Measurements from ENCODE around the gene TXNDC5. TPM values are rescaled to one million over a fixed set of nuclear protein-coding genes. Genes with fewer than 3 reads are reported as not detected.

The TXNDC5 gene
- total RNA-seq, 2 experiments from 2014 or later, result 60.7 to 62.2 TPM

GRCh38 chr6:7891078-7891872, 19.3 kb downstream of the TXNDC5 start:
- H3K27ac Mint-ChIP-seq, result no peak overlapping the region
- CTCF ChIA-PET, result no interaction called here
- no peaks in the 10 kb centered on the region for H3K4me1 Mint-ChIP-seq (ENCODE audit: low read depth)
- no peak overlapping the region for H3K4me3 Mint-ChIP-seq
- no peaks in the 10 kb centered on the region for H3K27me3 Mint-ChIP-seq (ENCODE audit: low read depth)
- DNase-seq, result no peak
- no peaks in the 10 kb centered on the region for H3K9me3 Mint-ChIP-seq
- peaks cover 70% of the 10 kb centered on the region for H3K36me3 Mint-ChIP-seq (ENCODE audit: low read depth)
- intact Hi-C loops (cut with micrococcal nuclease), result no loop called here

GRCh38 chr6:7888587-7889357, 21.8 kb downstream of the TXNDC5 start:
- Mint-ChIP-seq H3K9me3 (no peaks in the 10 kb centered on the region), H3K27me3 (ENCODE audit: low read depth) (no peaks in the 10 kb centered on the region), H3K36me3 (ENCODE audit: low read depth) (peaks cover 75% of the 10 kb centered on the region), H3K27ac (no peak overlapping the region), H3K4me3 (no peak overlapping the region), H3K4me1 (ENCODE audit: low read depth) (no peaks in the 10 kb centered on the region)
- intact Hi-C loops (cut with micrococcal nuclease), result loop anchor here (10.0 kb wide), 1 partner anchor 584 kb away; no protein-coding TSS in a partner anchor
- CTCF ChIA-PET, result no interaction called here
- no peak for DNase-seq

DNA sequence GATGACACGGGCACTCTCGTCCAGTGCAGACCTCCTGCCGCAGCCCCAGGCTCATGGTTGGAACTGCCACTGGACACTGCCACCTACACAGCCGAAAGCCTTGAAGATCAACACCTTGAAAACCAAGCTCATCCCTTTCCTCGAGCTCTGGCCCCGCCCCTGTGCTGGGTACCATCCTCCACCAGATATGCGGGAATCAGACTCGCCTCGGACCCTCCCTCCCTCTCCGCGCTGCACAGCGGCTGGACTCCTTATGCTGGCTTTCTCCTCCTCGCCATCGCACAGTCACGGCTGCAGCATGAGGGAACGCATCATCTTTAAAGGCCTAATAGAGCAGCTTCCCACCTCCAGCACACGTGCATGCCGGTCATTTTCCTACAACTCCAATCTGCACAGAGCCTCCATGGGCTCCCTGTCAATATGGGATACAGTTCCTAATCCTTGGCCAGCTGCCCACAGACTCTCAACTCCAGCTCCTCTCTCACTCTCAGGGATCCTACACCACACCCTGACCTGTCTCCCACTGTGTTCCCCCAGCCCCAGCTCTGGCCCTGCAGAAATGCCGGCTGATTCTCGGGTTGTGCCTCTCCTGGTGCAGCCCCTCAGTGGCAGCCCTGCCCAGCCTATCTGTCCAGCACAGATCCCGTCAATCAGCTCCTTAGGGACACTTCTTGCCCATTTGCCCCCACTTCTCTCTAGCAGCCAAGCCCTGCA, 23.2 kb downstream of the TXNDC5 start:
- no peaks in the 10 kb centered on the region for H3K27me3 Mint-ChIP-seq (ENCODE audit: low read depth)

DNA sequence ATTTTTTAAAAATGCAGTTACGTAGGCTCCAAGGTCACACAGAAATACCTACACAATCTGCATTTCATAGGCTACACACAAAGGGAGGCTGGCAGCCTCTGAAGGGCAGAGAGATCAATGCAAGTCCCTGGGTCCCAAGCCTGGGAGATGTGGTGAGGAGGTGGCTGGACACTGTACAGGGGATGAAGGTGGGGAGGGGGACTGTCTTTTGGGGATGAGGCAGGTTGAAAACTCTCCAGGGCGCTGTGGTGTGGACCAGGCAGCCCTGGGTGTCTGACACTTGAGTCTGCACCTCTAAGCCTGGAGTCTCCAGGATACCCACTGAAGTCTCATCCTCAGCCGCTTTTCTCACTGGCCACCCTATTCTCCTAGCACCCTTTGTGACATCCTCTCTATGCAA, 24.5 kb downstream of the TXNDC5 start:
- Mint-ChIP-seq H3K27me3 (ENCODE audit: low read depth) (no peaks in the 10 kb centered on the region), H3K4me1 (ENCODE audit: low read depth) (no peaks in the 10 kb centered on the region), H3K4me3 (no peak overlapping the region), H3K27ac (no peak overlapping the region), H3K36me3 (ENCODE audit: low read depth) (peaks cover 72% of the 10 kb centered on the region), H3K9me3 (no peaks in the 10 kb centered on the region)
- intact Hi-C loops (cut with micrococcal nuclease), result loop anchor here (10.0 kb wide), 1 partner anchor 581 kb away; no protein-coding TSS in a partner anchor
- no peak for DNase-seq
- CTCF ChIA-PET, result no interaction called here

More for the DNA sequence above, 23.2 kb downstream of the TXNDC5 start:
- no peak overlapping the region for H3K27ac Mint-ChIP-seq
- DNase-seq, result no peak
- no peak overlapping the region for H3K4me3 Mint-ChIP-seq
- no peaks in the 10 kb centered on the region for H3K9me3 Mint-ChIP-seq
- H3K36me3 Mint-ChIP-seq (ENCODE audit: low read depth), result peaks cover 76% of the 10 kb centered on the region
- intact Hi-C loops (cut with micrococcal nuclease), result loop anchor here (10.0 kb wide), 1 partner anchor 583 kb away; no protein-coding TSS in a partner anchor
- no peaks in the 10 kb centered on the region for H3K4me1 Mint-ChIP-seq (ENCODE audit: low read depth)
- CTCF ChIA-PET, result no interaction called here

DNA sequence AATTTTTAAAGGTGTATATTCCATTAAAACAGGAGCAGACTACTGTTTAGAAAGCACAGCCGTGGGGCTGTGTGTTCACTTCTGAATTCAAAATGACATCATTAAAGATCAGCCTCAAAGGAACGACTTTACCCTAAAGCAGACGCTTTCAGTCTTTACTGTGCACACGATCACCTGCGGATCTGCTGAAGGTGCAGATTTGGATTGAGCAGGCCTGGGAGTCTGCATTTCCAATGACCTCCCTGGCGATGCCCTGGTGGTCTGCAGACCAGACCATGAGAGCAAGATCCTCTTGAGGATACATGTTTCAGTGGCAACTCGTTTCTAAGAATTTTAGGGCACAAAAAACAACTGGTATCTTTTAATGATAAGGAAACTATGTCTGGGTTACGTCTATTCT, 27.2 kb downstream of the TXNDC5 start:
- no peaks in the 10 kb centered on the region for H3K9me3 Mint-ChIP-seq
- no peaks in the 10 kb centered on the region for H3K27me3 Mint-ChIP-seq (ENCODE audit: low read depth)
- DNase-seq, result no peak
- H3K27ac Mint-ChIP-seq, result no peak overlapping the region
- no peaks in the 10 kb centered on the region for H3K4me1 Mint-ChIP-seq (ENCODE audit: low read depth)
- CTCF ChIA-PET, result no interaction called here
- intact Hi-C loops (cut with micrococcal nuclease), result loop anchor here (10.0 kb wide), 1 partner anchor 579 kb away; no protein-coding TSS in a partner anchor
- peaks cover 68% of the 10 kb centered on the region for H3K36me3 Mint-ChIP-seq (ENCODE audit: low read depth)
- H3K4me3 Mint-ChIP-seq, result no peak overlapping the region

GRCh38 chr6:7882505-7883257, 27.9 kb downstream of the TXNDC5 start:
- intact Hi-C loops (cut with micrococcal nuclease), result loop anchor here (10.0 kb wide), 1 partner anchor 578 kb away; no protein-coding TSS in a partner anchor
- Mint-ChIP-seq H3K9me3 (no peaks in the 10 kb centered on the region), H3K4me1 (ENCODE audit: low read depth) (no peaks in the 10 kb centered on the region), H3K4me3 (no peak overlapping the region), H3K36me3 (ENCODE audit: low read depth) (peaks cover 63% of the 10 kb centered on the region), H3K27ac (no peak overlapping the region), H3K27me3 (ENCODE audit: low read depth) (no peaks in the 10 kb centered on the region)
- CTCF ChIA-PET, result no interaction called here
- DNase-seq, result no peak

DNA sequence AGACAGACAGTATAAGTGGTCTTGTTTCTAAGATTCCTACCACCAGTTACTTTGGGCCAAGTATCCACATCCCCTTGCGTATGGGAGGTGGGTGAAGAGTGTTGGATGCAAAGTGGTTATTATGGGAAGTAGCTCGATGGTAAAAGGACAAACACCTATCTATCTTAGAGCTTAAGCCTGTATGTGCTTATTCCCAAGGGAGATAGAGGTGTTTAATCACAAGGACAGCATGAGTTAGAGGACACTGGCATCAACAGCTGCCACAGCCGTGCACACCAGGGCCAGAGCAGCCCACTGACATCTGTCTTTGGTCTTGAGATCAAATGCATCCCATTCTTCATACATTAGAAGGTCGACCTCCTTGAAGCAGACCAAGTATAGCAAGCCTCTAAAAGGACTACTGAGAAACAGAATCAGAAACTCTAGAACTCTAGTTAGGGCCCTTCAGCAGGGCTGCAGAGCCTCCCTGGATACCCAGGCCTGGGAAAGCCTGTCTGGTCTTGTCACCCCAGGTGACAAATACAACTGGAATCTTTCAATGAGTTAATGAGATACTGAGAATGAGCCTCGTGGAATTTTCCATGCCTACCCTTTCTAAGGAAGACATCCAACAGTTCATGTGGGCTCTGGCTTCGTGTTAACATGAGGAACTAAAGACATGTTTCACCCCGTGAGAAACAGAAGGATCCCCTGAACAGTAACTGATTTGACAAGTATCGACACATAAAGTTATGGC, 28.7 kb downstream of the TXNDC5 start:
- Mint-ChIP-seq H3K4me3 (no peak overlapping the region), H3K4me1 (ENCODE audit: low read depth) (no peaks in the 10 kb centered on the region), H3K9me3 (no peaks in the 10 kb centered on the region), H3K36me3 (ENCODE audit: low read depth) (peaks cover 56% of the 10 kb centered on the region), H3K27ac (no peak overlapping the region), H3K27me3 (ENCODE audit: low read depth) (no peaks in the 10 kb centered on the region)
- CTCF ChIA-PET, result no interaction called here
- DNase-seq, result no peak
- intact Hi-C loops (cut with micrococcal nuclease), result loop anchor here (10.0 kb wide), 1 partner anchor 577 kb away; no protein-coding TSS in a partner anchor

DNA sequence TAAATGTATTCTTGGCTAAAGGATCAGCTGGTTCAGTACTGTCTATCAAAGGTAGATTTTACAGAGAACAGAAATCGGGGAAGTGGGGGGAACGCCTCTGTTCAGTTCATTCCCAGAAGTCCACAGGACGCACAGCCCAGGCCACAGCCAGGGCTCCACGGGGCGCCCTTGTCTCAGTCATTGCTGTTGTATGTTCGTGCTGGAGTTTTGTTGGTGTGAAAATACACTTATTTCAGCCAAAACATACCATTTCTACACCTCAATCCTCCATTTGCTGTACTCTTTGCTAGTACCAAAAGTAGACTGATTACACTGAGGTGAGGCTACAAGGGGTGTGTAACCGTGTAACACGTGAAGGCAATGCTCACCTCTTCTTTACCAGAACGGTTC, 29.9 kb downstream of the TXNDC5 start:
- no peaks in the 10 kb centered on the region for H3K9me3 Mint-ChIP-seq
- no peak overlapping the region for H3K27ac Mint-ChIP-seq
- no peaks in the 10 kb centered on the region for H3K27me3 Mint-ChIP-seq (ENCODE audit: low read depth)
- no peaks in the 10 kb centered on the region for H3K4me1 Mint-ChIP-seq (ENCODE audit: low read depth)
- intact Hi-C loops (cut with micrococcal nuclease), result loop anchor here (10.0 kb wide), 1 partner anchor 576 kb away; no protein-coding TSS in a partner anchor
- H3K36me3 Mint-ChIP-seq (ENCODE audit: low read depth), result peaks cover 45% of the 10 kb centered on the region
- no peak overlapping the region for H3K4me3 Mint-ChIP-seq
- CTCF ChIA-PET, result no interaction called here
- DNase-seq, result no peak

DNA sequence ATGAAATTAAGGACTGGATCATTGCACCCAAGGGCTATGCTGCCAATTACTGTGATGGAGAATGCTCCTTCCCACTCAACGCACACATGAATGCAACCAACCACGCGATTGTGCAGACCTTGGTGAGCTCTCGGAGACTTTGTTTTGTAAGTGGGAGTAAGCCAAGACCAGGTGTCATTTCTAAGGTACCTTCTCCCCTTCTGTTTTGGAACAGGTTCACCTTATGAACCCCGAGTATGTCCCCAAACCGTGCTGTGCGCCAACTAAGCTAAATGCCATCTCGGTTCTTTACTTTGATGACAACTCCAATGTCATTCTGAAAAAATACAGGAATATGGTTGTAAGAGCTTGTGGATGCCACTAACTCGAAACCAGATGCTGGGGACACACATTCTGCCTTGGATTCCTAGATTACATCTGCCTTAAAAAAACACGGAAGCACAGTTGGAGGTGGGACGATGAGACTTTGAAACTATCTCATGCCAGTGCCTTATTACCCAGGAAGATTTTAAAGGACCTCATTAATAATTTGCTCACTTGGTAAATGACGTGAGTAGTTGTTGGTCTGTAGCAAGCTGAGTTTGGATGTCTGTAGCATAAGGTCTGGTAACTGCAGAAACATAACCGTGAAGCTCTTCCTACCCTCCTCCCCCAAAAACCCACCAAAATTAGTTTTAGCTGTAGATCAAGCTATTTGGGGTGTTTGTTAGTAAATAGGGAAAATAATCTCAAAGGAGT, 30.4 kb downstream of the TXNDC5 start:
- Mint-ChIP-seq H3K36me3 (ENCODE audit: low read depth) (peaks cover 43% of the 10 kb centered on the region), H3K9me3 (no peaks in the 10 kb centered on the region), H3K4me1 (ENCODE audit: low read depth) (no peaks in the 10 kb centered on the region), H3K27me3 (ENCODE audit: low read depth) (no peaks in the 10 kb centered on the region), H3K27ac (no peak overlapping the region), H3K4me3 (no peak overlapping the region)
- DNase-seq, result no peak
- CTCF ChIA-PET, result interaction anchor here (0.8 kb wide), 1 partner anchor 66 kb away, joined by 3 read pairs; no protein-coding TSS in a partner anchor
- intact Hi-C loops (cut with micrococcal nuclease), result loop anchor here (10.0 kb wide), 1 partner anchor 575 kb away; no protein-coding TSS in a partner anchor

GRCh38 chr6:7879579-7879978, 31.0 kb downstream of the TXNDC5 start:
- DNase-seq, result no peak
- H3K27ac Mint-ChIP-seq, result no peak overlapping the region
- no peaks in the 10 kb centered on the region for H3K4me1 Mint-ChIP-seq (ENCODE audit: low read depth)
- intact Hi-C loops (cut with micrococcal nuclease), result no loop called here
- CTCF ChIA-PET, result interaction anchor here (0.8 kb wide), 1 partner anchor 65 kb away, joined by 3 read pairs; no protein-coding TSS in a partner anchor
- no peak overlapping the region for H3K4me3 Mint-ChIP-seq
- no peaks in the 10 kb centered on the region for H3K27me3 Mint-ChIP-seq (ENCODE audit: low read depth)
- H3K9me3 Mint-ChIP-seq, result no peaks in the 10 kb centered on the region
- peaks cover 38% of the 10 kb centered on the region for H3K36me3 Mint-ChIP-seq (ENCODE audit: low read depth)

- no peaks in the 10 kb centered on the region for H3K4me1 Mint-ChIP-seq (ENCODE audit: low read depth)
- DNase-seq, result no peak
- H3K9me3 Mint-ChIP-seq, result peaks cover 1% of the 10 kb centered on the region
- intact Hi-C loops (cut with micrococcal nuclease), result no loop called here
- peaks cover 32% of the 10 kb centered on the region for H3K36me3 Mint-ChIP-seq (ENCODE audit: low read depth)
- H3K27me3 Mint-ChIP-seq (ENCODE audit: low read depth), result no peaks in the 10 kb centered on the region
- CTCF ChIA-PET, result no interaction called here
- no peak overlapping the region for H3K4me3 Mint-ChIP-seq
- H3K27ac Mint-ChIP-seq, result no peak overlapping the region
Observed at GRCh38 chr6:7879043-7879442, 31.5 kb downstream of the TXNDC5 start.
